ENCODE data around the gene BARHL1.

BARHL1 gene

GRCh38 chr9:132578367-132578932, 4.0 kb upstream of the BARHL1 start:
- no peak for DNase-seq
- Histone ChIP-seq H3K27me3 (peaks cover 4 to 96% of the 10 kb centered on the region in 2 donors), H3K9me3 (no peaks in the 10 kb centered on the region), H3K27ac (no peak overlapping the region), H3K4me3 (no peak overlapping the region), H3K4me1 (peaks cover 0 to 20% (median 7%) of the 10 kb centered on the region in 4 donors), H3K36me3 (no peaks in the 10 kb centered on the region)
- TF ChIP-seq CTCF (IDR thresholded peaks at IDR 0.05) = no peak
- intact Hi-C loops (cut with DNase I; ENCODE audit: low total_unique reads) = no loop called here

- Histone ChIP-seq H3K4me3 (no peak overlapping the region), H3K36me3 (no peaks in the 10 kb centered on the region)
- no peak for TF ChIP-seq CTCF (IDR thresholded peaks at IDR 0.05)
Observed at GRCh38 chr9:132579427-132579798, 3.0 kb upstream of the BARHL1 start.

GRCh38 chr9:132582786-132583583, 579 bp downstream of the BARHL1 start:
- H3K9me3 ChIP-seq = no peaks in the 10 kb centered on the region
- H3K27ac ChIP-seq = no peak overlapping the region
- no peak for DNase-seq
- H3K4me3 ChIP-seq = no peak overlapping the region
- H3K27me3 ChIP-seq = peaks cover 9 to 100% of the 10 kb centered on the region in 2 donors
- TF ChIP-seq CTCF (IDR thresholded peaks at IDR 0.05) = no peak
- peaks cover 0 to 31% (median 7%) of the 10 kb centered on the region in 4 donors for H3K4me1 ChIP-seq
- no peaks in the 10 kb centered on the region for H3K36me3 ChIP-seq
- intact Hi-C loops (cut with DNase I; ENCODE audit: low total_unique reads) = no loop called here

More at GRCh38 chr9:132579427-132579798, 3.0 kb upstream of the BARHL1 start:
- Histone ChIP-seq H3K9me3 (no peaks in the 10 kb centered on the region), H3K27ac (no peak overlapping the region), H3K4me1 (peaks cover 0 to 20% (median 7%) of the 10 kb centered on the region in 4 donors), H3K27me3 (peaks cover 4 to 96% of the 10 kb centered on the region in 2 donors)
- intact Hi-C loops (cut with DNase I; ENCODE audit: low total_unique reads) = no loop called here
- DNase-seq = no peak

GRCh38 chr9:132583584-132584304, 1.3 kb downstream of the BARHL1 start:
- Histone ChIP-seq H3K27ac (no peak overlapping the region), H3K9me3 (no peaks in the 10 kb centered on the region), H3K27me3 (peaks cover 9 to 100% of the 10 kb centered on the region in 2 donors), H3K36me3 (no peaks in the 10 kb centered on the region), H3K4me1 (peaks cover 0 to 31% (median 7%) of the 10 kb centered on the region in 4 donors), H3K4me3 (no peak overlapping the region)
- intact Hi-C loops (cut with DNase I; ENCODE audit: low total_unique reads) = no loop called here
- TF ChIP-seq CTCF (IDR thresholded peaks at IDR 0.05) = no peak
- no peak for DNase-seq

- H3K27ac ChIP-seq = no peak overlapping the region
- intact Hi-C loops (cut with DNase I; ENCODE audit: low total_unique reads) = no loop called here
Observed at GRCh38 chr9:132584601-132585560, 2.5 kb downstream of the BARHL1 start.

More at GRCh38 chr9:132584601-132585560, 2.5 kb downstream of the BARHL1 start:
- Histone ChIP-seq H3K36me3 (no peaks in the 10 kb centered on the region), H3K9me3 (no peaks in the 10 kb centered on the region), H3K4me3 (no peak overlapping the region), H3K4me1 (peaks cover 0 to 37% (median 11%) of the 10 kb centered on the region in 4 donors), H3K27me3 (peaks cover 9 to 100% of the 10 kb centered on the region in 2 donors)
- TF ChIP-seq CTCF (IDR thresholded peaks at IDR 0.05) = no peak
- no peak for DNase-seq

Data from tibial artery (tissue), 4 donors.